Anterior cingulate cortex (tissue), 58 donors: Measurements from ENCODE around the gene GALC.
A peak's percentile ranks its signal among the peaks of the same experiment; 100 is the strongest.
"Not testable (repeated sequence)": the region's sequence is repeated elsewhere in the genome, so short reads cannot be mapped to it uniquely, and the experiment has no call there.

Source experiments
- DNase-seq, 58 donors: peaks; one replicate each; lab custom pipeline; 2025; lab: John Stamatoyannopoulos, UW

GALC gene

GRCh38 chr14:87992718-87993628 lies at the start of gene GALC:
Gene GALC, minus strand, starts transcription at chr14:87993182. Its CDS starts 18 bp downstream, at chr14:87993164.
- DNase-seq, result peak; percentile 64 to 97 (median 91)

GRCh38 chr14:88040146-88040545 lies 47.2 kb upstream of the GALC start:
- peak in 2 of 58 donors; percentile 15 for DNase-seq

GRCh38 chr14:88039197-88039596 lies 46.2 kb upstream of the GALC start:
- no peak for DNase-seq

- no peak for DNase-seq
These were observed 44.3 kb upstream of the GALC start for GRCh38 chr14:88037325-88037724.

- DNase-seq, result no peak
These were observed 43.4 kb upstream of the GALC start for GRCh38 chr14:88036422-88036821.

GRCh38 chr14:88034076-88034475 lies 41.1 kb upstream of the GALC start:
- peak in 1 of 58 donors; percentile 30 for DNase-seq

- DNase-seq, result no peak
These were observed 39.4 kb upstream of the GALC start for GRCh38 chr14:88032373-88032772.

- DNase-seq, result no peak
These were observed 37.9 kb upstream of the GALC start for GRCh38 chr14:88030892-88031291.

- no peak for DNase-seq
These were observed 37.1 kb upstream of the GALC start for GRCh38 chr14:88030079-88030478.

GRCh38 chr14:88029500-88029899 lies 36.5 kb upstream of the GALC start:
- no peak for DNase-seq

GRCh38 chr14:88026890-88027289 lies 33.9 kb upstream of the GALC start:
- DNase-seq, result no peak

GRCh38 chr14:88025313-88025712 lies 32.3 kb upstream of the GALC start:
- no peak for DNase-seq

GRCh38 chr14:88024252-88025086 lies 31.5 kb upstream of the GALC start:
- DNase-seq, result not testable (repeated sequence)

- DNase-seq, result no peak
These were observed 30.7 kb upstream of the GALC start for GRCh38 chr14:88023658-88024187.

GRCh38 chr14:88017535-88017934 lies 24.6 kb upstream of the GALC start:
- no peak for DNase-seq

GRCh38 chr14:88016768-88017167 lies 23.8 kb upstream of the GALC start:
- DNase-seq, result no peak

GRCh38 chr14:88013750-88014349 lies 20.9 kb upstream of the GALC start:
- peak in 54 of 58 donors; percentile 2 to 79 (median 40) for DNase-seq

GRCh38 chr14:88012495-88012894 lies 19.5 kb upstream of the GALC start:
- no peak for DNase-seq

- DNase-seq, result no peak
These were observed 17.3 kb upstream of the GALC start for GRCh38 chr14:88010331-88010730.

- DNase-seq, result no peak
These were observed 16.5 kb upstream of the GALC start for GRCh38 chr14:88009486-88009885.
